Measurements from ENCODE around the gene SLC13A4.

- TF ChIP-seq CTCF (conservative IDR thresholded peaks at IDR 0.05 in 1 of 2, IDR thresholded peaks at IDR 0.05 in 1 of 2; ENCODE audit: extremely low read depth in 1 of 2, insufficient read depth in 1 of 2, low read depth in 1 of 2, low read length in 2 of 2) (no peak), EZH2 (IDR thresholded peaks at IDR 0.05; ENCODE audit: borderline replicate concordance, low read length) (no peak)
These were observed 18.5 kb downstream of the SLC13A4 start for GRCh38 chr7:135709508-135709907.
